Stimulated activated CD8-positive, alpha-beta memory T cell treated with anti-CD3 and anti-CD28 coated beads, Interleukin-12 subunit alpha, Interleukin-12 subunit beta, amount 100 ng/mL, for 4 hours (primary cell): ENCODE measurements around the gene CAPN8.

ENCODE experiments used
- DNase-seq: peaks from one replicate; pipeline ENCODE4 v3.0.0-alpha.2; 2020; ENCODE audit warnings: low read depth

CAPN8 gene

DNA sequence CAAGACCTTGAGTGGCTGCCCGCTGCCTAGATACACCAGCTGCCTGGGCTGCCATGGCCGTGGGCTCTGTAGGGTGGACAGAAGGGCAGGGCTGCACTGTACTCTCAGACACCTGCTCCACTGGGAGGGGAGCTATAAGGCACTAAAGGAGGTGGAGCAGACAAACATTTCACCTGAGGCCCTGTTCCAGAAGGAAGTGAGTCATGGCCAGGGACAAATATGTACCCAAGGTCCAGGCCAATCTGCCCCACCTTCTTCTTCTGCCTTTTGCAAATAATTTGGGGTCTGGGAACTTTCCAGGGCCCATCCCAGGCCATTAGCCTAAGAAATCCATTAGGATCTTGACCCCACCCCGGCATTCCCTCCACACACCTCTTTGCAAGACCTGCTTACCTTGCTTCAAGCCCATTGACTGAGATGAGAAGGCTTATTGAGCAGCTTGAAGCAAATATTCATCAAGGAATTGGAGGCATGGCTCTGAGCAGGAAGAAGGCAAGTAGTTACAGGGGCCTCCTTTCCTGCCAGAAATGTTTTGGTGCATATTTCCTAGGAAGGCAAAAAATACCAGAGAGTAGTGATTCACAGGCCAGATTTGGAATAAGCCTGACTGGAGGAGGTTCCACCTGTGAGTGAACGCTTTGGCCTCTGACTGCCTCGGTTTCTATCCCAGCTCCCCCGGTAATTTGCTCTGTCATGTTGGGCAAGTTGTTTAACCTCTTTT, at the start of gene CAPN8:
Gene CAPN8, minus strand, starts transcription at position 110 of the 721 bp plus-strand sequence. Its CDS starts 55 bp downstream, at position 55.
- DNase-seq, result no peak

DNA sequence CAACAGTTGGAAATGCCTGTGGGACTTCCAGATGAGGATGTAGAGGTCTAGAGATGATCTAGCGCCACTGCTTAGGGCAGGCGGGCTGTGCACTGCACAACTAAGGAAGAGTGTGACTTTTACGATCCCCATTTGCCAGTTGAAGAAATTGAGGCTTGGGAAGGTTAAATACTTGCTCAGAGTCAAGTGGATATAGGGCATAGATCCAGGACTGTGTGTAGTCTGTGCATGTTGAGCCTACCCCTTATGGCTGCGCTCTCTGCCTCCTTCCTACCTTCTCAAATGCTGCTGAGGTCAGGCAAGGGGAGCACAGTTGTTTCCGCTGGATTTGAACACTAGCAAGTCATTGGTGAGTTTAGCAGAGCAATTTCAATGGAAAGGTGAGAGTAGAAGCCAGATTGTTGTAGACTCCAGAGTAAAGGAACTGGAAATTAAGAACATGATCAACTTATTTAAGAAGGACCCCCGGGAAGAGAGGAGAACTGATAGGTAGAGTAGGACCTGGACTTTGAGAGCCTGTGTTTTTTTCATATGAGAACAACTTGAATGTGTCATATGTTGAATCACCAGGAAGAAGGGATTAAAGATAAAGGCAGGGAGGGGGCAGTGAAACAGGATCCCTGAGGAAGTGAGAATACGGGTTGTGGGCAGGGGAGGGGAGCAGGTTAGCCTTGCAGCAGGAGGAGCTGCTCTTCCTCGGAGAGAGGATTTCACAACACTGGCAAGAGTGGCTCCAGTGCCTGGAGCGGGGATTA, 49.5 kb upstream of the CAPN8 start:
- DNase-seq, result no peak

DNA sequence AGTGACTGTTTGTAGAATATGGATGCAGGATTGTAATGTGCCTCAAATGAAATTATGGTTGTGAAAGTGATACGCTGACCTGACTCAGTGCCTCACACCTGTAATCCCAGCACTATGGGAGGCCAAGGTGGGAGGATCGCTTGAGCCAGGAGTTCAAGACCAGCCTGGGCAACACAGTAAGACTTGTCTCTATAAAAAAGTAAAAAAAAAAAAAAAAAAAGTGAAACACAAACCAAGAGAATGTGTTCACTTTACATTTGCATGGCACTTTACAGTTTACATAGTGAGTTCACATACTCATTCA, 48.9 kb upstream of the CAPN8 start:
- no peak for DNase-seq

DNA sequence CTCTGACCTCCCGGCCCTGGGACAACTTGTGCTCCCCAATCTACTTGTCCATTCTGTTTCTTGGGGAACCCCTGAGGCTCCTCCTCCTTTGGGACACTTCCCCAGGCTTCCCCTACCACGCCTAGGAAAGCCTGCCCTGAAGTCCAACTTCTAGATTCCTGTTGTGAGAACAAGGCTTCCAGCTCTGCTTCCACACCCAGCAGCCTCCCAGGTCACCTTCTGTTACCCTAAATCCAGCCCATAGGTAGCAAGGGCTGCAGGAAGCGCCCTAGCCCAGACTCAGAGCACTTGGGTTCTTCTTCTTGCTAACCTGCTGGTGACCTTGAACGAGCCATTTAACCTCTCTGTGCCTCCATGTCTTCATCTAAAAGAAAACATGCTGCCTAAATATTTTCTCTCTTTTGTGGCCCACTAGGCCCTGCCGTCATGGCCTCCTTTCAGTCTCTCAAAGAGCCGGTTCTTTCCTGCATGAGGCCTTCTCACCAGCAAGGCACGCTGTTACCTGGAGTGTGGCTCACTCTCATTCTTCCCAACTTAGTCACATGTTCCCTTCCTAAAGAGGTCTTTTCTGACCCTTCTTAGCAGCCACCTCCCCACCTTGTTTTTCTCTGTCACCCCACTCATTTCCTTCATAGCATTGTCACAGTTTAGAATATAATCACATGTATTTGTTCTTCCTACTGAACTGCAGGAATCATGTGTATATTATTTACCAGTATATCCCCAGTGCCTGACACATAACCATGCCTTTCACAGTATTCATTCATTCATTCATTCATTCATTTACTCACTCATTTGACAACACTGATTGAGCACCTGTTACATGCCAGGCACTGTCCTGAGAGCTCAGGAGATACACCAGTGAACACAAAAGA, 48.3 kb upstream of the CAPN8 start:
- no peak for DNase-seq

DNA sequence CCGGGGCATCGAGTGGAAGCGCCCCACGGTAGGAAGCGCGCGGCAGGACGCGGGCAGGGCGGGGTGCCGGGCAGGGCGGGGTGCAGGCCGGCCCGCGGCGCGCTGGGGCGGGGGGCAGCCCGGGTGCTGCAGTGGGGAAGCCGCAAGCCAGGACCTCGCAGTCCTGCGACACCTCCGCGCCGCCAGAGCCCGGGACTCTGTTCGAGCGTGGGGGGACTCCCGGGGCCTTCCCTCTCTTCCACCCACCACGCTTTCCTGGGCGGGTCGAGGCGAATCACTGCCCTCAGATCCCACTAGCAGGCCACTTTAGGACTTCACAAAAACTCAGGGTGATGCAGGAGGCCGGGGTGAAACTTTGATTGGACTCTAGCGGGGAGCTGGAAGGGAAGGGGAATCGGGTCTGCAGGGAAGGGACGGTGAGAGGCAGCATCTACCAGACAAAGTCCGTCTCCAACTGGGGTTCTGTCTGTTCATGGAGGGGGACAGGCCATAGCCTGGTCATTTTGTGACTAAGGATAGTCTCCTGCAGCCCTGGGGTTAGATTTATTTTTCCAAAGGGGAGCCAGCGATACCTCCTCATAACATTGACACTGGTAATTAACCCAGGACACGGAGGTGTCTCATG, 47.5 kb upstream of the CAPN8 start:
- peak; percentile 39 for DNase-seq

DNA sequence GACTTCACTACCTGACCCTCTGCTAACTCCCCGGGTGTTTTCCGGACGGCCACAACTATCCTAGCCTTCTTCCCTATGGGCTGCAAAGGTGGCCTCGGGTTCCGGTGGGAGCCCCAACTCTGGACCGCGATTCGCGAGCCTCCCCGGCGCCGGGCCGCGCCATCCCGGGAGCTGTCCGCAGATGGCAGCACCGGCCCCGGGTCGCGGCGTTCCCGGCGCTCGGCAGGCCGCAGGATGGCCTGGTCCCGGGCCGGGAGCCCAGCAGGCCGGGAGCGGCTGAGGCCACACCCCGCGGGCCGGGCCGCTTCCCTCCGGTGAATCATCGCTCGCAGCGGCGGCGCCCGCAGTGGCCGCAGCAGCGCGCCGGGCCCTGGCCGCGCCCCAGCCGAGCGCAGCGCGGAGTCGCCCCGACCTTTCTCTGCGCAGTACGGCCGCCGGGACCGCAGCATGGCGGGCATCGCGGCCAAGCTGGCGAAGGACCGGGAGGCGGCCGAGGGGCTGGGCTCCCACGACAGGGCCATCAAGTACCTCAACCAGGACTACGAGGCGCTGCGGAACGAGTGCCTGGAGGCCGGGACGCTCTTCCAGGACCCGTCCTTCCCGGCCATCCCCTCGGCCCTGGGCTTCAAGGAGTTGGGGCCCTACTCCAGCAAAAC, 46.8 kb upstream of the CAPN8 start, which contains the start of gene CAPN2:
Gene CAPN2, plus strand, starts transcription at position 346 of the 656 bp plus-strand sequence. Its CDS starts 102 bp downstream, at position 448.
- peak; percentile 46 for DNase-seq

DNA sequence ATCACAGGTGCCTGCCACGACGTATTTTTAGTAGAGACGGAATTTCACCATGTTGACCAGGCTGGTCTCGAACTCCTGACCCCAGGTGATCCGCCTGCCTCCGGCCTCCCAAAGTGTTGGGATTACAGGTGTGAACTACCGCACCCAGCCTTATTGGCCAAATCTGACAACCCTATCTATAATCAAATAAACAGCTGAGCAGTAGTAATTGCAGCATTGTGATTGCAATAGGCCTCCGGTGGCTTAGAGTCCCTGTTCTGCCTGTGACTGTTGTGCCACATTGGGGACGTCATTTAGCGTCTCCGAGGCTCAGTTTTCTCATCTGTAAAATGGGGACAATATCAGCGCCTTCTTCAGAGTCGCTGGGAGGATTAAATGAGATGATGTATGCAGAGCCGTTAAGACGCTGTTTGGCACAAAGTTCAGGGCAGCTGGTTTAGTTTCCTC, 46.3 kb upstream of the CAPN8 start:
- no peak for DNase-seq

DNA sequence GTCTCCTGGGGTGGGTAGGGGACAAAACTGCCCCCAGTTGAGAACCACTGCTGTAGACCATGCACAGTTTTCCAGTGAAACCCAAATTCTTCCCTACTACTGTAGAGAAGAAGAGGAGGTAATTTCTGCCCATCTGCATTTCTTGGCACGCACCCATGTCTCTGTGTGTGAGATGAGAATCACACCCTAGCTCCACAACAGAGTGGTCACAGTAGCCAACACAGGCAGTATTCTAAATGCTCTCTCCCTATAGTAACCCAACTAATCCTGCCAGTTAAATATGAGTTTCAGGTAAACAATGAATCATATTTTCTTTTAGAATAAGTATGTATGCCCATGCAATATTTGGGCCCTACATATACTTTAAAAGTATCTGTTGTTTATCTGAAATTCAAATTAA, 45.7 kb upstream of the CAPN8 start:
- DNase-seq, result no peak

DNA sequence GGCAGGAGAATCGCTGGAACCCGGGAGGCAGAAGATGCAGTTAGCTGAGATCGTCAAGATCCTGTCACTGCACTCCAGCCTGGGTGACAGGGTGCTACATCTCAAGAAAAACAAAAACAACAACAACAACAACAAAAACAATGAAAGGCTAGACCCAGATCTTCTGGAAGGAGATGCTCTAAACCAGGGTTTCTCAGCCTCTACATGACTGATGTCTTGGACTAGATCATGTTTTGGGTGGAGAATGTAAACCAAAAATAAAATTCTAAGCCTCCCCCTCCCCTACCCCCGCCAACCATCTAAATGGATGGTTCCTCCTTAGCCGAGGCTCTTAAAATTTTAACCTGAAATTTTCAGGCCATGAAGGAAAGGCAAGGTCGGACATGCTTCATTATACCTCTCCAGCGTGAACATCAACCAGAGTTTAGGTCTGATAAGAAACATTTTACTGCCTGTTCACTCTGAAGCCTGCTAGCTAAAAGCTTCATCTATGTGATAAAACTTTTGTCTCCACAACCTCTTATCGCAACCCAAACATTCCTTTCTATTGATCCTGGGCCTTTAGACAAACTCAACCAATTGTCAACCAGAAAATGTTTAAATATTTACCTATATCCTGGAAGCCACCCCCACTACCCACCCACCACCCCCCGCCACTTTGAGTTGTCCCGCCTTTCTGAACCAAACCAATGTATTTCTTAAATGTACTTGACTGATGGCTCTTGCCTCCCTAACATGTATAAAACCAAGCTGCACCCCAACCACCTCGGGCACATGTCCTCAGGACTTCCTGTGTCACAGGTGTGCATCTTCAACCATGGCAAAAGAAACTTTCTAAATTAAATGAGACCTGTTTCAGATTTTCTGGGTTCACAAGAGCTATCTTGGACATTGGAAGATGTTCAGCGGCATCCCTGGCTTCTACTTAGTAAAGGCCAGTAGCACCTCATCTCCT, 45.0 kb upstream of the CAPN8 start:
- no peak for DNase-seq

DNA sequence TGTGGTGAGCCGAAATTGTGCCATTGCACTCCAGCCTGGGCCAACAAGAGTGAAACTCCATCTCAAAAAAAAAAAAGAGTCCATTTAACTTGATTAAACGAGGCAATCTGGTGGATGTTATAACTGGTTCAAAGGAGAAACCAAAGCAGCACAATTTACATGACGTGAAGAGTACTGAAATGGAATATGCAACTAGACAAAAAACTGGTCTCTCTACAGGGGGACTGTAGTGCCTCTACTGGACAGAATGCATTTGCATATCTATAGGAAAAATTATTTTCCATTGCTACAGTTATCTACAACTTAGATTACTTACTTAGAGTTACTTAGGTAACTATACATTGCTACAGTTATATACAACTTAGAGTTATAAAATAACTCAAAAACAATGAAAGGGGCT, 44.1 kb upstream of the CAPN8 start:
- DNase-seq, result no peak

DNA sequence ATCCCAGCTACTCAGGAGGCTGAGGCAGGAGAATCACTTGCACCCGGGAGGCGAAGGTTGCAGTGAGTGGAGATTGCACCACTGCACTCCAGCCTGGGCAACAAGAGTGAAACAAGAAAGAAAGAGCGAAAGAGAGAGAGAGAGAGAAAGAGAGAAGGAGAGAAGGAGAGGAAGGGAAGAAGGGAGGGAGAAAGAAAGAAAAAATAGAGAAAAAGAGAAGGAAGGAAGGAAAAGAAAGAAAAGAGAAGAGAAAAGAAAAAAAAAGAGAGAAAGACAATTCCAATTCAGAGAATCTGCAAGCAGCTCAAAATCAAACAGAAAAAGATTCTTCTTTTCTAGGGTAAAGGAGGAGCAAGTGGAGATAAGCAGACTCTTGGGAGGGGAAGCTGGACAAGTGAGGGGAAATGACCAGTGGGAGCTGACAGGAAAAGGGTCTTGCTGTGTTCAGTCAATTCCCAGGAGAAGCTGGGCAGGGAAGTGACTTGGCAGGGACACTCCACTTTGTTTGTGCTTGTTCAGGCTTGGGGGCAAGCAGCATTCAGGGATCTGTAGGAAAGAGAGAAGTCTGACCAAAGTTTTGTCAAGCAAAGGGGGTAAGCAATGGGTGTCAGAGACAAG, 43.3 kb upstream of the CAPN8 start:
- DNase-seq, result no peak

DNA sequence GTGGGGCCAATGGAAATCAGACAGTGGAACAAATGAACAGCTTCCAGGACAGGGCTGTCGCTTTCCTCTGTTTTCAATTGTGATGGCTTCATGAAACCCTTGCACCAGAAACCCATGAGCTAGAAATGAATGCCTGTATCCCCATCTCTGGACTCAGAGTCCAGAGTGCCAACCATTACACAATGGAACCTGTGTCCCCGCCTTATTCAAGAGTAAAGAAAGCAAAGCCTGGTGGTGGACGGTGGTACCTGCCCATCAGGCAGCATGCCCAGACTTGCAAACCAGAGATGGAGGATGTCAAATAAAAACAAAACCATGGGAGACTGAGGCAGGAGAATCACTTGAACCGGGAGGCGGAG, 42.5 kb upstream of the CAPN8 start:
- DNase-seq, result no peak

DNA sequence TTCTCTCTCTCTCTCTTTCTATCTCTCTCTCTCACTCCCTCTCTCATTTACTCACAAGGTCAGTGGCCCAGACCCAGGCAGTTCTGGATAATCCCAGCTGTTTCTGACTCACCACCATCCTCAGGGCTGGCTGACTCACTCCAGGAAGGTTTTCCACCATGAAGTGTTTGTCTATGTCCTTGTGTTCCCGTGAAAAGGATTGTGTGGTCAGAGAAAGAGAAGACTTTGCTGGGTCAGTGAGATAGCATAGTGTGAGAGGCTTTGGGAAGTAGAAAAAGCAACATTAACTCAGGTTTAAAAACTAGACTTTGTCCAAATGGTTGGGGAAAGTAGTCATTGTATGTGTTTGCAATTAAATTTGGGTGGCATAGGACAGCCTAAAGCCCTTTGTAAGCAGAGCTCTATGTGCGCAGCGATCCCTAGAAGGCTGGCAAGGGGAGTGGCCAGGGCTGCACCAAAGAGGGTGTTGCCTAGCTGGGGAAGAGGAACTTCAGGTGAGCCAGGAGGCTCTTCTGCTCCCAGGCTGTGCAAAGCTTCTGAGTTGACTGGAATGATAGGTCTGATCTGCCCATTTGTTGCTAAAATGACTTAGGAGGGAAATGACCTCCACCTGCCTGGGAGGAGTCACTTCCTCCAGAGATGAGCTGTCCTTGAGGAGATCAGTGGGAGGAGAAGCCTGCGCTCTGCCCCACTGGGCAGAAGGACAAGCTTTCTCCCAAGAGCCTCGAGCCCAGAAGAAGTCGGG, 41.9 kb upstream of the CAPN8 start:
- no peak for DNase-seq

DNA sequence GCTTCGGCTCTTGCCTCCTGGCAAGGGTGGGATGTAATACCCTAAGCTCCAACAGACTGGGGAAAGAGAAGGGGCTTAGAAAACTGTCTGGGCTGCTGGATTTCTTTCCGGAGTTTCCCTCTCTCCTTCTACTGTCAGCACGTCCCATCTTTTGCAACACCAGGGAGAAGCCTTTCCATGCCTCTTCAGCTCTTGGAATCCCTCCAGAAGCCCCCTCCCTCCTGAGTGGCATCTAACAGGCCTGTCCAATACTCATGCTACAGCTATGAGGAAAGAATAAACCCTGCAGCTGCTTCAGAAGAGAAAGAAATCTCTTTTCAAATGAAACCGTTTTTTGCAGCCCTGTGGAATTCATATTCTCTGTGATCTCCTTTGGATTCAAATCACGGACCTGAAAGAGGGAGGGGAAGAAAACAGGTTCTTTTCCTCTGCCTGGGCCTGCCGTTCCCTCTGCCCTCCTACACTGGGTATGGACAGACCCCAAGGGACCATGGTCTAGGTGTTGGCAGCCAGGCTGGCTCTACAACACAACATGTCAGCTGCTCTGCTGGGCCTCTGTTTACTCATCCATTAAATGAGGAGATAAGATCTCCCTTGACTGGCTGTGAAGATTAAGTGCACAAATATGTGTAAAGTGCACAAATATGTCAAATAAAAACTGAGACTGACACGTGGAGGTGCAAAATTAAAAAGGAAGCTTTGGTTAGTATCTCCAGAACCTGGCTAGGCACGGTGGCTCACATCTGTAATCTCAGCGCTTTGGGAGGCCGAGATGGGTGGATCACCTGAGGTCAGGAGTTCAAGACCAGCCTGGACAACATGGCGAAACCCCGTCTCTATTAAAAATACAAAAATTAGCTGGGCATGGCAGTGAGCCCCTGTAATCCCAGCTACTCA, 40.8 kb upstream of the CAPN8 start:
- DNase-seq, result no peak

DNA sequence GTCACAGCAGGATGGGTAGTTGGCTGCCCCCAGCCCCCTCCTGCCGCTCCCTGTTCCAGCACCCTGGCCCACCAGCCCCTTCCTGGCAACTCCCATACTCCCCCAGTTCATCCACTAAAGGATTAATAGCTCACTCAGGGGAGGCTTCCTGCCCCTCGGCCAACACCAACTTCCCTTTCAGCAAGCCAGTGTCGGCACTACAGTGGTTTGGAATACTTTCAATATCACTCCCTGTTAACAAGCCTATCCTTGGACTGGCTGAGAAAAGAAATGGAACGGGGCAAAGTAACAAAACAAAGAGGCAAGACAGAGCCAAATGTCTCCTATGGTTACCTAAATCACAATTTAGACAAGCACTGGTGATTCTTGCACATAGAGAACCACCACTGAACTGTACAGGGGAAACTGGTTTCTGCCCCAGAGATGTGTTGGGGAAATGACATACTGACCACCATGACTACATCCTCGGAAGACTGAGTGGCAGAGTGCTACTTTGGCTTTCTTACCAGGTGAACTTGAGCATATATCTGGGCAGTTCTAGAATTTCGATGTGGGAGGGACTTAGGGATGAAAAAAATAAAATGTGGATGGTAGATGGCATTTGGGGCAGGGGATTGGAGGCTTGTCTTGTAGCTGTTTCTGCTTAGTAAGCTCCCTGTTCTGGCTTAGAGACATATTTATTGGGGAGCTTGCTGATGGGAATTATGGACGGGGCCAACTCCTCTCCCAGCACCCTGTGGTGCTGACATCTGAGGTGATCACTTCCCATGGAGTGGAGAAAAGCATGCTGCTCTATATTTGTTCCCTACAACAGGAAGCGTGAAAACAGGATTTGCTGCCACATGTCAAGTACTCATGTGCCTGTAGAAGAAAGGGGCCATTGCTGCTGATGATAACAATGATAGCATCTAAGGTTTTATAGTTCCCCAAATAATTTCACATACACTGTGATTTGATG, 39.7 kb upstream of the CAPN8 start:
- DNase-seq, result no peak

DNA sequence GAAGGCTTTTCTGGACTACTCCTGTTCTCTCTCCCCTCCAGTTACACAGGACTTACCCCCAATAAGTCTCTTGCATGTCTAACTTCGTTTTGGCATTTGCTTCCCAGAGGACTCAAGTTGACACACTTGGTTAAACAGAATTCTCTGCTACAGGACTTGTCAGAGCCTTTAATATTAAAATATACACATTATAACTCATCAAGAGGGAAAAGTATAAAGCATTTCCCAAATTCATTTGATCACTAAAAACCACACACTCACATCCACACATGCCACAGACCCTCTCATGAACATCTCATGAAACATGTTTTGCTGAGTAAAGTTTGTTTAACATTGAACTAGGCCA, 38.1 kb upstream of the CAPN8 start:
- DNase-seq, result no peak
